IMR-90 (cell line): ENCODE results near the gene RMND1. TPM values are rescaled to one million over a fixed set of nuclear protein-coding genes. Genes with fewer than 3 reads are reported as not detected.

Experiments
- ATAC-seq: fragments of 200-7000 bp; cut with Tn5 transposase; 2 replicates; pipeline ENCODE4 v1.9.1; 2020; ENCODE audit warnings: low read depth, mild to moderate bottlenecking, moderate library complexity
- BruUV-seq: library from RNA; stranded (reverse); fragments of 400-500 nt; replicated peaks from 2 replicates; lab custom pipeline; 2021; lab: Mats Ljungman, UMichigan
- CTCF ChIA-PET: fragments of 300-600 bp; formaldehyde crosslinking; extraction: SDS; loops from one replicate; lab custom pipeline; 2021; ENCODE audit warnings: antibody characterized with exemption; lab: Yijun Ruan, JAX
- POLR2A ChIA-PET: fragments of 300-600 bp; sonication (Branson Sonifier 250); formaldehyde crosslinking; loops from one replicate; lab custom pipeline; 2022; ENCODE audit warnings: antibody characterized with exemption; ENCODE audit not compliant: unreplicated experiment; lab: Charles Lee
- DNase-seq: peaks from one replicate; pipeline ENCODE4 v3.0.0; 2013
- H2AFZ ChIP-seq: replicated peaks from 2 replicates; pipeline ENCODE3; 2013; ENCODE audit warnings: low read length, mild to moderate bottlenecking; ENCODE audit not compliant: poor library complexity
- H2AK5ac ChIP-seq: 2 replicates; pipeline ENCODE4 v1.6.1; 2013; ENCODE audit warnings: low read depth, low read length, inconsistent platforms
- H2AK9ac ChIP-seq: replicated peaks from 2 replicates; pipeline ENCODE3; 2013; ENCODE audit warnings: mild to moderate bottlenecking, low read depth, low read length, moderate library complexity; ENCODE audit not compliant: poor library complexity
- H2BK120ac ChIP-seq: 2 replicates; pipeline ENCODE4 v1.6.1; 2013; ENCODE audit warnings: low read depth, low read length, inconsistent platforms
- H2BK15ac ChIP-seq: 3 replicates; pipeline ENCODE4 v1.6.1; 2013; ENCODE audit warnings: low read depth, low read length, inconsistent platforms
- H2BK20ac ChIP-seq: 2 replicates; pipeline ENCODE4 v1.6.1; 2013; ENCODE audit warnings: low read depth, mild to moderate bottlenecking, inconsistent platforms, low read length, moderate library complexity
- H2BK5ac ChIP-seq: 2 replicates; pipeline ENCODE4 v1.6.1; 2013; ENCODE audit warnings: mild to moderate bottlenecking, low read depth, low read length, inconsistent platforms; ENCODE audit not compliant: poor library complexity, severe bottlenecking
- H3K14ac ChIP-seq: replicated peaks from 2 replicates; pipeline ENCODE4 v1.6.1; 2013; ENCODE audit warnings: low read depth, low read length, inconsistent platforms
- H3K18ac ChIP-seq: 2 replicates; pipeline ENCODE4 v1.6.1; 2013; ENCODE audit warnings: low read depth, low read length, control low read depth
- H3K23ac ChIP-seq: 2 replicates; pipeline ENCODE4 v1.6.1; 2013; ENCODE audit warnings: low read depth, low read length, inconsistent platforms
- H3K27ac ChIP-seq: 2 replicates; pipeline ENCODE4 v1.5.1; 2013; ENCODE audit warnings: mild to moderate bottlenecking, control low read depth, low read length; ENCODE audit not compliant: insufficient read depth
- H3K27me3 ChIP-seq: 2 replicates; pipeline ENCODE4 v1.6.1; 2013; ENCODE audit warnings: low read length; ENCODE audit not compliant: control insufficient read depth, insufficient read depth
- H3K36me3 ChIP-seq: 2 replicates; pipeline ENCODE4 v1.6.1; 2013; ENCODE audit warnings: low read length, mixed read lengths; ENCODE audit not compliant: control insufficient read depth, insufficient read depth
- H3K4ac ChIP-seq: 2 replicates; pipeline ENCODE4 v1.6.1; 2013; ENCODE audit warnings: low read depth, low read length, inconsistent platforms
- H3K4me1 ChIP-seq: 2 replicates; pipeline ENCODE4 v1.6.1; 2013; ENCODE audit warnings: low read length, mixed read lengths; ENCODE audit not compliant: control insufficient read depth, insufficient read depth
- H3K4me2 ChIP-seq: 2 replicates; pipeline ENCODE4 v1.6.1; 2013; ENCODE audit warnings: low read depth, mild to moderate bottlenecking, control low read depth, low read length, moderate library complexity
- H3K4me3 ChIP-seq: 2 replicates; pipeline ENCODE4 v1.5.1; 2013; ENCODE audit warnings: low read depth, mild to moderate bottlenecking, control low read depth, low read length, moderate library complexity; ENCODE audit not compliant: insufficient read depth
- H3K56ac ChIP-seq: 2 replicates; pipeline ENCODE4 v1.6.1; 2013; ENCODE audit warnings: low read length, inconsistent platforms; ENCODE audit not compliant: insufficient read depth; ENCODE audit errors: extremely low read depth
- H3K79me1 ChIP-seq, 2 experiments: 2 replicates each; pipeline ENCODE4 v1.6.1; 2013; ENCODE audit warnings: low read length in 2 of 2, inconsistent platforms in 1 of 2, low read depth in 1 of 2
- H3K9ac ChIP-seq: 2 replicates; pipeline ENCODE4 v1.6.1; 2013; ENCODE audit warnings: low read depth, low read length, control low read depth
- H3K9me1 ChIP-seq: 2 replicates; pipeline ENCODE4 v1.6.1; 2013; ENCODE audit warnings: low read length, inconsistent platforms; ENCODE audit not compliant: insufficient read depth
- H3K9me3 ChIP-seq: 2 replicates; pipeline ENCODE4 v1.6.1; 2013; ENCODE audit warnings: low read length; ENCODE audit not compliant: control insufficient read depth, insufficient read depth
- H4K20me1 ChIP-seq: 2 replicates; pipeline ENCODE4 v1.6.1; 2013; ENCODE audit warnings: low read length, inconsistent platforms; ENCODE audit not compliant: insufficient read depth
- H4K5ac ChIP-seq: 2 replicates; pipeline ENCODE4 v1.6.1; 2013; ENCODE audit warnings: mild to moderate bottlenecking, low read depth, low read length, control low read depth
- H4K8ac ChIP-seq, 2 experiments: 2 replicates each; pipeline ENCODE4 v1.6.1; 2013; ENCODE audit warnings: low read depth in 2 of 2, low read length in 2 of 2, control low read depth in 1 of 2, inconsistent platforms in 1 of 2
- H4K91ac ChIP-seq: 2 replicates; pipeline ENCODE4 v1.6.1; 2013; ENCODE audit warnings: low read depth, low read length, inconsistent platforms; ENCODE audit not compliant: insufficient read depth
- CEBPB ChIP-seq: IDR thresholded peaks from 2 replicates; pipeline ENCODE4 v1.6.1; 2012; ENCODE audit warnings: low read depth, low read length, improper control_type of control experiment
- FOS ChIP-seq: fragments of 150-350 bp; IDR thresholded peaks from 2 replicates; pipeline ENCODE4 v1.6.1; 2016; ENCODE audit warnings: low read depth, low read length
- MAZ ChIP-seq: IDR thresholded peaks from 2 replicates; pipeline ENCODE4 v1.6.1; 2012; ENCODE audit warnings: low read depth, mild to moderate bottlenecking, low read length, improper control_type of control experiment, moderate library complexity, borderline replicate concordance
- POLR2A ChIP-seq: IDR thresholded peaks from 2 replicates; pipeline ENCODE4 v1.6.1; 2012; ENCODE audit warnings: mild to moderate bottlenecking, low read depth, low read length
- SMC3 ChIP-seq: fragments of 150-350 bp; IDR thresholded peaks from 2 replicates; pipeline ENCODE4 v1.6.1; 2016; ENCODE audit warnings: low read depth, mild to moderate bottlenecking, antibody characterized with exemption, low read length, moderate library complexity
- WGBS, 2 experiments: methylation state at CpG; one replicate each; pipeline versions ENCODE4 v1.1.5 to v1.1.7; 2013; ENCODE audit warnings: missing lambda C conversion rate in 2 of 2; ENCODE audit not compliant: insufficient read length in 1 of 2; ENCODE audit errors: extremely low coverage in 2 of 2; 5-methylcytosine and 5-hydroxymethylcytosine counted together
- dilution Hi-C: fragments of 300-500 bp; cut with HindIII; formaldehyde crosslinking; loops from one replicate; pipeline ENCODE4 v1.14.3; 2018; ENCODE audit warnings: low sequenced_read_pairs; ENCODE audit not compliant: unreplicated experiment
- in situ Hi-C: fragments of 300-500 bp; cut with MboI; formaldehyde crosslinking; loops from 3 replicates; pipeline ENCODE4 v1.14.3; 2019; ENCODE audit warnings: low sequenced_read_pairs, inconsistent platforms, mixed read lengths
- intact Hi-C: fragments of 100-400 bp; cut with micrococcal nuclease; formaldehyde crosslinking; loops from 2 replicates; pipeline ENCODE4 v1.10.0; 2022
- polyA plus RNA-seq, 3 experiments: library from polyadenylated mRNA; depleted of rRNA; stranded (reverse); fragments of >200 nt; gene quantifications; 2 replicates each; pipeline ENCODE4 v1.2.3, GENCODE V29; 2012; ENCODE audit warnings: low replicate concordance in 1 of 3
- total RNA-seq: library from RNA; depleted of rRNA; stranded (reverse); fragments of >200 nt; gene quantifications from 2 replicates; pipeline ENCODE4 v1.2.3, GENCODE V29; 2012
- TF ChIP-seq, protein P1 (sequence below): fragments of 150-350 bp; IDR thresholded peaks from 2 replicates; pipeline ENCODE4 v1.6.1; 2017; ENCODE audit warnings: mild to moderate bottlenecking, antibody characterized with exemption, low read length, low read depth

The RMND1 gene
- total and polyA plus RNA-seq, 2 of the 4 experiments (the other 2 are of a cell fraction): 13.1 to 24.6 TPM

- Histone ChIP-seq H4K91ac (no peak overlapping the region), H3K4me1 (no peaks in the 10 kb centered on the region), H3K27me3 (no peaks in the 10 kb centered on the region), H3K9me1 (peaks cover 3% of the 10 kb centered on the region; the same call in 1 of the 2 replicates), H3K4me2 (no peak overlapping the region), H2AK5ac (no peak overlapping the region), H2AFZ (no peak overlapping the region), H3K23ac (no peak overlapping the region), H4K8ac (no peak overlapping the region; a peak in 1 of 4 replicates), H3K56ac (no peak overlapping the region), H4K5ac (no peak overlapping the region), H3K18ac (no peak overlapping the region), H3K4me3 (no peak overlapping the region), H2BK15ac (no peak overlapping the region), H2AK9ac (no peak overlapping the region), H3K4ac (no peak overlapping the region), H3K9me3 (no peaks in the 10 kb centered on the region), H3K9ac (no peak overlapping the region), H2BK120ac (no peak overlapping the region), H3K36me3 (peaks cover 45% of the 10 kb centered on the region), H2BK5ac (no peak overlapping the region), H3K14ac (no peak overlapping the region), H3K27ac (no peak overlapping the region), H3K79me1 (peaks cover 36 to 55% of the 10 kb centered on the region in 2 experiments), H4K20me1 (peaks cover 19% of the 10 kb centered on the region), H2BK20ac (no peak overlapping the region)
- no peak for ATAC-seq
- WGBS, 2 experiments: no CpG with 5 or more reads among the region's 2 CpGs
- intact Hi-C loops (no loop called here), in situ Hi-C loops (no loop called here), dilution Hi-C loops (no loop called here)
- ChIA-PET CTCF (no interaction called here), POLR2A (no interaction called here)
- no TSS peak for BruUV-seq
- TF ChIP-seq MAZ (no peak), POLR2A (no peak), CEBPB (no peak), FOS (no peak), SMC3 (no peak)
- TF ChIP-seq, protein P1, sequence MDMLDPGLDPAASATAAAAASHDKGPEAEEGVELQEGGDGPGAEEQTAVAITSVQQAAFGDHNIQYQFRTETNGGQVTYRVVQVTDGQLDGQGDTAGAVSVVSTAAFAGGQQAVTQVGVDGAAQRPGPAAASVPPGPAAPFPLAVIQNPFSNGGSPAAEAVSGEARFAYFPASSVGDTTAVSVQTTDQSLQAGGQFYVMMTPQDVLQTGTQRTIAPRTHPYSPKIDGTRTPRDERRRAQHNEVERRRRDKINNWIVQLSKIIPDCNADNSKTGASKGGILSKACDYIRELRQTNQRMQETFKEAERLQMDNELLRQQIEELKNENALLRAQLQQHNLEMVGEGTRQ: no peak
- no peak for DNase-seq
Observed at GRCh38 chr6:151409260-151409659, 42.7 kb downstream of the RMND1 start.
